HG02678 (cell line): ENCODE results near the gene RREB1.
"Not testable (repeated sequence)": the region's sequence is repeated elsewhere in the genome, so short reads cannot be mapped to it uniquely, and the experiment has no call there.

Experiments used
- ATAC-seq: cut with Tn5 transposase; IDR thresholded peaks from one replicate; pipeline ENCODE4 v1.9.1; 2021; ENCODE audit warnings: mild to moderate bottlenecking, moderate library complexity; ENCODE audit not compliant: unreplicated experiment

Gene RREB1

GRCh38 chr6:7142228-7142801 is 34.6 kb downstream of the RREB1 start:
- no peak for ATAC-seq

- ATAC-seq = no peak
Observed at GRCh38 chr6:7142918-7143475, 35.2 kb downstream of the RREB1 start.

- ATAC-seq = no peak
Observed at GRCh38 chr6:7143476-7143974, 35.8 kb downstream of the RREB1 start.

GRCh38 chr6:7144872-7145584 is 37.3 kb downstream of the RREB1 start:
- ATAC-seq = no peak

GRCh38 chr6:7145585-7145884 is 37.8 kb downstream of the RREB1 start:
- ATAC-seq = no peak

GRCh38 chr6:7145885-7146828 is 38.4 kb downstream of the RREB1 start:
- ATAC-seq = peak; percentile 50

GRCh38 chr6:7147051-7147671 is 39.4 kb downstream of the RREB1 start:
- ATAC-seq = no peak

- ATAC-seq = no peak
Observed at GRCh38 chr6:7148100-7148822, 40.5 kb downstream of the RREB1 start.

- no peak for ATAC-seq
Observed at GRCh38 chr6:7150381-7151064, 42.8 kb downstream of the RREB1 start.

GRCh38 chr6:7151381-7151780 is 43.6 kb downstream of the RREB1 start:
- no peak for ATAC-seq

- no peak for ATAC-seq
Observed at GRCh38 chr6:7152462-7152861, 44.7 kb downstream of the RREB1 start.

GRCh38 chr6:7153789-7154188 is 46.0 kb downstream of the RREB1 start:
- ATAC-seq = no peak

- peak; percentile 65 for ATAC-seq
Observed at GRCh38 chr6:7154341-7155139, 46.8 kb downstream of the RREB1 start.

- peak; percentile 49 for ATAC-seq
Observed at GRCh38 chr6:7155871-7156579, 48.3 kb downstream of the RREB1 start.

GRCh38 chr6:7156643-7157278 is 49.0 kb downstream of the RREB1 start:
- ATAC-seq = no peak

GRCh38 chr6:7157307-7157706 is 49.5 kb downstream of the RREB1 start:
- not testable (repeated sequence) for ATAC-seq

- no peak for ATAC-seq
Observed at GRCh38 chr6:7157752-7158616, 50.2 kb downstream of the RREB1 start.
